Body of pancreas (tissue), 4 donors: ENCODE measurements around the gene MED8. TPM values are rescaled to one million over a fixed set of nuclear protein-coding genes. Genes with fewer than 3 reads are reported as not detected.

Experiments used
- ATAC-seq: fragments of 150-250 bp; one replicate; pipeline ENCODE4 v1.9.1; 2016
- DNase-seq, 4 donors: peaks; one replicate each; pipeline ENCODE4 v3.0.0-alpha.2; 2019
- H3K27ac ChIP-seq, 4 donors: fragments of 200-600 bp; sonication (generic); 1 replicate in 3 of 4; 2 replicates in 1 of 4; pipeline versions ENCODE4 v1.5.1 to v1.6.1; 2016 to 2019; ENCODE audit warnings: mild to moderate bottlenecking in 1 of 4, mixed read lengths in 1 of 4, moderate library complexity in 1 of 4
- H3K27me3 ChIP-seq, 2 donors: fragments of 200-600 bp; sonication (generic); one replicate each; pipeline ENCODE4 v1.6.0; 2016; ENCODE audit warnings: mild to moderate bottlenecking in 1 of 2
- H3K36me3 ChIP-seq, 2 donors: fragments of 200-600 bp; sonication (generic); replicated peaks in 1 of 2; 2 replicates each; pipeline ENCODE4 v1.5.1; 2016; ENCODE audit warnings: low read depth in 2 of 2; ENCODE audit not compliant: insufficient read depth in 1 of 2
- H3K4me1 ChIP-seq: fragments of 200-600 bp; sonication (generic); one replicate; pipeline ENCODE4 v1.6.0; 2016
- H3K4me3 ChIP-seq, 2 donors: fragments of 200-600 bp; sonication (generic); 1 replicate in 1 of 2; 2 replicates in 1 of 2; pipeline ENCODE4 v1.5.1; 2016 to 2019
- H3K9me3 ChIP-seq, 3 donors: fragments of 200-600 bp; sonication (generic); 1 replicate in 2 of 3; 2 replicates in 1 of 3; pipeline ENCODE4 v1.5.1; 2016
- CTCF ChIP-seq, 7 experiments: fragments of 450-650 bp in 4 of 7; fragments of 200-600 bp in 3 of 7; sonication (generic) in 3 of 7; IDR thresholded peaks; one replicate each; pipeline ENCODE4 v1.5.1; 2016 to 2019; ENCODE audit warnings: antibody characterized with exemption in 7 of 7
- POLR2A ChIP-seq, 3 donors: fragments of 450-650 bp; IDR thresholded peaks; one replicate each; pipeline ENCODE4 v1.6.1; 2016; ENCODE audit warnings: antibody characterized with exemption in 3 of 3, mild to moderate bottlenecking in 2 of 3
- WGBS, 2 donors: methylation state at CpG; one replicate each; pipeline ENCODE4 v1.1.5; 2017; 5-methylcytosine and 5-hydroxymethylcytosine counted together
- intact Hi-C: fragments of 100-400 bp; cut with DNase I; formaldehyde crosslinking; loops from one replicate; pipeline ENCODE4 v1.15.1; 2023
- total RNA-seq, 2 donors: library from RNA; depleted of rRNA; stranded (reverse); fragments of >200 nt; gene quantifications; one replicate each; pipeline ENCODE4 v1.1.0, GENCODE V29; 2016

The MED8 gene
- total RNA-seq, 2 donors from 2014 or later, result 19.4 to 22.1 TPM

GRCh38 chr1:43427524-43427923 is 37.9 kb upstream of the MED8 start:
- H3K27me3 ChIP-seq, result no peaks in the 10 kb centered on the region

DNA sequence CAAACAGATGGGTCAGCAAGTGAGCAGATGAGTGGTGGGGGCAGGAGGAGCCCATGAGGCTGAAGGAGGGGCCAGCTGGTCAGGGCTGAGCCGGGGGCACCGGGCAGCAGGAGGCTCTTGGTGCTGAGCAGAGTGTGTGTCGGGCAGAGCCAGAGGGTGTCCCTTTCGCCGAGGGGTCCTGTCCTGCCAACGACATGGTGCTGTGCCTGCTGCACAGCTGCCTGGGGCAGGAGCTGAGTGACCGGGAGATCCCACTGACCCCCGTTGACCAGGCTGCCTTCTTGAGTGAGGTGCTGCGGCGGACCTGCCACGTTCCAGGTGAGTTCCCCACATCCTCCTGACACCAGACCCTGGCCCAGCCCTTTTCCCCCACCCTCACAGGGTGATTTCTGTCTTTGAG is 36.6 kb upstream of the MED8 start:
- H3K36me3 ChIP-seq, result peaks cover 5 to 66% of the 10 kb centered on the region in 2 donors

More at GRCh38 chr1:43427524-43427923, 37.9 kb upstream of the MED8 start:
- no peak overlapping the region for H3K27ac ChIP-seq
- H3K4me1 ChIP-seq, result no peaks in the 10 kb centered on the region
- WGBS, 2 donors, result 73 to 82% methylated on average over 8 to 13 of the region's 14 CpGs
- intact Hi-C loops, result no loop called here
- peak in 3 of 4 donors; percentile 21 to 58 (median 41) for DNase-seq
- no peak for ATAC-seq
- H3K4me3 ChIP-seq, result no peak overlapping the region
- no peak for TF ChIP-seq POLR2A (IDR thresholded peaks at IDR 0.05)
- TF ChIP-seq CTCF (IDR thresholded peaks at IDR 0.05), result no peak
- H3K36me3 ChIP-seq, result peaks cover 5 to 67% of the 10 kb centered on the region in 2 donors
- H3K9me3 ChIP-seq, result no peaks in the 10 kb centered on the region

GRCh38 chr1:43425045-43425444 is 35.4 kb upstream of the MED8 start:
- ATAC-seq (no peak), DNase-seq (no peak)
- WGBS, 2 donors, result 83 to 89% methylated on average over 4 of the region's 4 CpGs
- intact Hi-C loops, result no loop called here
- Histone ChIP-seq H3K4me1 (no peaks in the 10 kb centered on the region), H3K36me3 (peaks cover 5 to 71% of the 10 kb centered on the region in 2 donors), H3K27ac (no peak overlapping the region), H3K27me3 (no peaks in the 10 kb centered on the region), H3K9me3 (no peaks in the 10 kb centered on the region), H3K4me3 (no peak overlapping the region)
- TF ChIP-seq CTCF (IDR thresholded peaks at IDR 0.05), result no peak
- no peak for TF ChIP-seq POLR2A (IDR thresholded peaks at IDR 0.05)

More for the DNA sequence above, 36.6 kb upstream of the MED8 start:
- no peak for ATAC-seq
- Histone ChIP-seq H3K9me3 (no peaks in the 10 kb centered on the region), H3K4me1 (no peaks in the 10 kb centered on the region), H3K4me3 (no peak overlapping the region), H3K27ac (no peak overlapping the region), H3K27me3 (no peaks in the 10 kb centered on the region)
- intact Hi-C loops, result no loop called here
- DNase-seq, result no peak
- WGBS, 2 donors, result 85 to 93% methylated on average over 11 of the region's 11 CpGs
- no peak for TF ChIP-seq POLR2A (IDR thresholded peaks at IDR 0.05)
- no peak for TF ChIP-seq CTCF (IDR thresholded peaks at IDR 0.05)

- Histone ChIP-seq H3K9me3 (no peaks in the 10 kb centered on the region), H3K27ac (no peak overlapping the region), H3K27me3 (no peaks in the 10 kb centered on the region), H3K36me3 (peaks cover 5 to 71% of the 10 kb centered on the region in 2 donors), H3K4me1 (no peaks in the 10 kb centered on the region), H3K4me3 (no peak overlapping the region)
- 82 to 84% methylated on average over 23 of the region's 23 CpGs for WGBS, 2 donors
- DNase-seq (no peak), ATAC-seq (no peak)
- TF ChIP-seq POLR2A (IDR thresholded peaks at IDR 0.05), result no peak
- TF ChIP-seq CTCF (IDR thresholded peaks at IDR 0.05), result no peak
- intact Hi-C loops, result no loop called here
Measured at GRCh38 chr1:43423672-43424550, 34.3 kb upstream of the MED8 start.
